H1 (cell line): ENCODE measurements around the gene EPX. TPM values are rescaled to one million over a fixed set of nuclear protein-coding genes. Genes with fewer than 3 reads are reported as not detected.

Experiments
- CBX8 ChIP-seq: fragments of 300-800, 300-1000 bp; sonication (generic); IDR thresholded peaks from 2 replicates; pipeline ENCODE4 v1.7.1; 2016; ENCODE audit warnings: low read depth, low read length, borderline replicate concordance
- CEBPB ChIP-seq: IDR thresholded peaks from 2 replicates; pipeline ENCODE4 v1.6.1; 2012; ENCODE audit warnings: low read depth, low read length
- CREB1 ChIP-seq: IDR thresholded peaks from 2 replicates; pipeline ENCODE4 v1.6.1; 2012; ENCODE audit warnings: inconsistent platforms
- E2F6 ChIP-seq: IDR thresholded peaks from 2 replicates; pipeline ENCODE4 v1.6.1; 2012; ENCODE audit warnings: inconsistent platforms
- EP300 ChIP-seq, 2 experiments: IDR thresholded peaks; 1 replicate in 1 of 2; 2 replicates in 1 of 2; pipeline ENCODE4 v1.6.1; 2011 to 2012; ENCODE audit warnings: low read depth in 2 of 2, low read length in 2 of 2, mild to moderate bottlenecking in 2 of 2, borderline replicate concordance in 1 of 2, inconsistent platforms in 1 of 2, moderate library complexity in 1 of 2
- GTF2F1 ChIP-seq: IDR thresholded peaks from 2 replicates; pipeline ENCODE4 v1.6.1; 2012; ENCODE audit warnings: low read depth, low read length, improper control_type of control experiment, borderline replicate concordance
- HDAC2 ChIP-seq, 2 experiments: fragments of 300-600 bp in 1 of 2; sonication (generic) in 1 of 2; IDR thresholded peaks; 2 replicates each; pipeline ENCODE4 v1.6.1; 2011 to 2012; ENCODE audit warnings: low read depth in 2 of 2, low read length in 2 of 2, mild to moderate bottlenecking in 2 of 2, moderate library complexity in 2 of 2, borderline replicate concordance in 1 of 2, inconsistent platforms in 1 of 2
- HDAC6 ChIP-seq: IDR thresholded peaks from one replicate; pipeline ENCODE4 v1.7.1; 2012; ENCODE audit warnings: low read depth, mild to moderate bottlenecking, inconsistent platforms, low read length, moderate library complexity
- JUND ChIP-seq: IDR thresholded peaks from 2 replicates; pipeline ENCODE4 v1.6.1; 2011; ENCODE audit warnings: mild to moderate bottlenecking, improper control_type of control experiment, low read length
- KDM5A ChIP-seq: fragments of 200-600 bp; IDR thresholded peaks from 2 replicates; pipeline ENCODE4 v1.7.1; 2012; ENCODE audit warnings: mild to moderate bottlenecking, low read length, inconsistent platforms, mixed read lengths
- NANOG ChIP-seq: IDR thresholded peaks from 2 replicates; pipeline ENCODE4 v1.6.1; 2011; ENCODE audit warnings: low read length, low read depth, mild to moderate bottlenecking, inconsistent platforms; ENCODE audit not compliant: insufficient read depth, poor library complexity, severe bottlenecking
- POU5F1 ChIP-seq: IDR thresholded peaks from 2 replicates; pipeline ENCODE4 v1.6.1; 2011; ENCODE audit warnings: low read depth, mild to moderate bottlenecking, low read length, moderate library complexity
- RNF2 ChIP-seq: fragments of 200-900, 300-1000 bp; sonication (generic); IDR thresholded peaks from 2 replicates; pipeline ENCODE4 v1.7.1; 2016; ENCODE audit warnings: borderline replicate concordance, low read depth, mild to moderate bottlenecking, antibody characterized with exemption, low read length; ENCODE audit not compliant: poor library complexity, severe bottlenecking; ENCODE audit errors: missing control alignments
- SP1 ChIP-seq: IDR thresholded peaks from 2 replicates; pipeline ENCODE4 v1.6.1; 2011; ENCODE audit warnings: low read depth, low read length
- TCF12 ChIP-seq: IDR thresholded peaks from 2 replicates; pipeline ENCODE4 v1.6.1; 2011; ENCODE audit warnings: low read depth, mild to moderate bottlenecking, low read length
- YY1 ChIP-seq: IDR thresholded peaks from 2 replicates; pipeline ENCODE4 v1.6.1; 2011; ENCODE audit warnings: low read depth, mild to moderate bottlenecking, low read length
- polyA plus RNA-seq, 7 experiments: library from polyadenylated mRNA; depleted of rRNA in 3 of 7; stranded (reverse) in 5 of 7; unstranded in 2 of 7; fragments of >200 nt in 5 of 7; fragments of 200-250 nt in 2 of 7; gene quantifications; 1 replicate in 5 of 7; 2 replicates in 1 of 7; 4 replicates in 1 of 7; pipeline versions ENCODE4 v1.2.1 to v1.2.3, GENCODE V29; 2011 to 2013; ENCODE audit warnings: missing spikeins in 2 of 7, mixed read lengths in 2 of 7
- total RNA-seq: library from RNA; stranded (reverse); fragmentation: NEBNext Ultra II Directional; extraction: Animal tissue kit (Norgen Biotek cat#: 25700); gene quantifications from 2 replicates; pipeline ENCODE4 v1.2.1, GENCODE V29; 2021

The EPX gene
- total and polyA plus RNA-seq, 2 of the 8 experiments (the other 6 are each of a cell fraction or from before 2014, with no cell fraction given), result not detected

GRCh38 chr17:58219007-58219788 is 26.7 kb downstream of the EPX start, which contains the start of gene MKS1 (continued):
- peak in 1 of 2 experiments; percentile 87; a peak in 2 of 4 replicates for TF ChIP-seq HDAC2 (IDR thresholded peaks at IDR 0.05; ENCODE audit: borderline replicate concordance in 1 of 2, low read depth in 2 of 2, low read length in 2 of 2)
- TF ChIP-seq SP1, result no peak
- TF ChIP-seq CEBPB, result no peak
- TF ChIP-seq YY1, result peak; percentile 95
- TF ChIP-seq CREB1, result peak; percentile 95
- no peak for TF ChIP-seq POU5F1
- no peak for TF ChIP-seq RNF2
- TF ChIP-seq KDM5A, result peak; percentile 95
- no peak for TF ChIP-seq TCF12
- 0 out of 2 replicates have a peak, but pooled peaks have one; percentile 8 for TF ChIP-seq JUND
- TF ChIP-seq EP300 (IDR thresholded peaks at IDR 0.05; ENCODE audit: borderline replicate concordance in 1 of 2, low read depth in 2 of 2, low read length in 2 of 2), result no peak
- TF ChIP-seq HDAC6, result no peak
- TF ChIP-seq E2F6, result peak; percentile 88
- no peak for TF ChIP-seq NANOG
- 0 out of 2 replicates have a peak, but pooled peaks have one; percentile 48 for TF ChIP-seq GTF2F1
- no peak for TF ChIP-seq CBX8
